GM19463 (cell line): ENCODE results near the gene SH2D7.
"Not testable (repeated sequence)": the region's sequence is repeated elsewhere in the genome, so short reads cannot be mapped to it uniquely, and the experiment has no call there.

ENCODE experiments used
- ATAC-seq: cut with Tn5 transposase; IDR thresholded peaks from one replicate; pipeline ENCODE4 v1.9.1; 2021; ENCODE audit warnings: mild to moderate bottlenecking, moderate library complexity; ENCODE audit not compliant: unreplicated experiment

Gene SH2D7

GRCh38 chr15:78133801-78134200 is 41.4 kb downstream of the SH2D7 start:
- ATAC-seq, result no peak

DNA sequence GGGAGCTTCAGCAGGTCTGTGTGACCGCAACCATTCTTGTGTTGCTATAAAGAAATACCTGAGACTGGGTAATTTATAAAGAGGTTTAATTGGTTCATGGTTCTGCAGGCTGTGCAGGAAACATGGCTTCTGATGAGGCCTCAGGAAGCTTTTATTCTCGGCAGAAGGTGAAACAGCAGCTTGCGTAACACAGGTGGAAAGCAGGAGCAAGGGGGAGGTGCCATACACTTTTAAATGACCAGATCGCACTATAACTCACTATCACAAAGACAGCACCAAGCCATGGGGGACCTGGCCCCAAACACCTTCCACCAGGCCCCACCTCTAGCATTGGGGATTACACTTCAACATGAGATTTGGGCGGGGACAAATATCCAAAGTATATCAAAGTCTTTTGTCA is 47.2 kb downstream of the SH2D7 start:
- ATAC-seq, result no peak

DNA sequence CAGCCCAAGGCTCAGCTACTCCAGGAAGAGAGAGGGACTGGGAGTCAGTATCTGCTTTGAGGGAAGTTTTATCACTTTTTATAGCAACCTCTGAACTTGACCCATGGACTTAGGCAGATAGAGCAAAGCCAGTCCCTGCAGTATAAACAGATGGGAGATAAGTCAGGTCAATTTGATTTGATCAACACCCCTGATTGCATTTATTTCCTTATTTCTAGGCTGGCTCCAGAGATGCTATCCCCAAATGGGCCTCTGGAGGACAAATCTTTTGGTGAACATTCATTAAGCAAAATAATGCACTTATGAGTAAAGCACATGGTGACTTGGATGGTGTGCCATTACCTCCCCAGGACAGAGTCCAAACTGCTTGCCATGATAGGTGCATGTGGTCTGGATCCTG is 47.9 kb downstream of the SH2D7 start:
- ATAC-seq, result no peak

DNA sequence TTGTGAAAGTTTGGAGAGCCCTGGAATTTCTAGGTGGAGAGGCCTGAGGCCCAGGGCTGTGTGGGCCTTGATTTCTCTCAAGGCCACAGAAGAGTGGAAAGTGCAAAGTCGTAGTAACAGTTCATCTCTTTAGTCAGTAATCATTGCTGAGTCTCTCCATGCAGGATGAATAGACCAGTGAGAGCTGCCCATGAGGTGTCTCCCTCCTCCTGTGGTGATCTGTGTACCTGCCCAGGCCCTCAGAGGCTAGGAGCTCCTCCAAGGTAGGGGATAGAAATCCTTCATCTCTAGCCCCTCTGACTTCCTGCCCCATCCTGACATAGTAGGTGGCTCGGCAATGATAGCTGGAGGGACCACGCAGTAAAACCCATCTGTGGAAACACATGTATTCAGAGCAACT is 50.0 kb downstream of the SH2D7 start:
- no peak for ATAC-seq

GRCh38 chr15:78146425-78147154 is 54.2 kb downstream of the SH2D7 start:
- ATAC-seq, result no peak

DNA sequence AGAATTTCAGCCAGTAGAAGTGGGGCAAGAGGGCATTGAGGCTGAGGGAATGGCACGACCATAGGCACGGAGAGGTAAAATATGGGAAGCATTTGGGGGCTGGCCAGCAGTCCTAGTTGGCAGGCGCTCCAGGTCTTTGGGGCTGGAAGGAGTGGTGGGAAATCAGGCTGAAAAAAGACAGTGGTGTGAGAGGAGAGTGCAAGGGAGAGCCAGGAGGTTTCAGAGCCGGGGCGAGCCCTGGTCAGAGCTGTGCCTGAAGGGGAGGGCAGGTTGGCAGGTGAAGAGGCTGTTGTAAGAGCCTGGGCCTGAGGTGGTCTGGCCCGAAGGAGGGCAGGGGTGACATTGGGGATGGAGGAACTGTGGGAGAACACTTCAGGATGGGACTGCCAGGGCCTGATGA is 55.2 kb downstream of the SH2D7 start:
- no peak for ATAC-seq

- ATAC-seq, result no peak
Measured at GRCh38 chr15:78148392-78149067, 56.2 kb downstream of the SH2D7 start.

DNA sequence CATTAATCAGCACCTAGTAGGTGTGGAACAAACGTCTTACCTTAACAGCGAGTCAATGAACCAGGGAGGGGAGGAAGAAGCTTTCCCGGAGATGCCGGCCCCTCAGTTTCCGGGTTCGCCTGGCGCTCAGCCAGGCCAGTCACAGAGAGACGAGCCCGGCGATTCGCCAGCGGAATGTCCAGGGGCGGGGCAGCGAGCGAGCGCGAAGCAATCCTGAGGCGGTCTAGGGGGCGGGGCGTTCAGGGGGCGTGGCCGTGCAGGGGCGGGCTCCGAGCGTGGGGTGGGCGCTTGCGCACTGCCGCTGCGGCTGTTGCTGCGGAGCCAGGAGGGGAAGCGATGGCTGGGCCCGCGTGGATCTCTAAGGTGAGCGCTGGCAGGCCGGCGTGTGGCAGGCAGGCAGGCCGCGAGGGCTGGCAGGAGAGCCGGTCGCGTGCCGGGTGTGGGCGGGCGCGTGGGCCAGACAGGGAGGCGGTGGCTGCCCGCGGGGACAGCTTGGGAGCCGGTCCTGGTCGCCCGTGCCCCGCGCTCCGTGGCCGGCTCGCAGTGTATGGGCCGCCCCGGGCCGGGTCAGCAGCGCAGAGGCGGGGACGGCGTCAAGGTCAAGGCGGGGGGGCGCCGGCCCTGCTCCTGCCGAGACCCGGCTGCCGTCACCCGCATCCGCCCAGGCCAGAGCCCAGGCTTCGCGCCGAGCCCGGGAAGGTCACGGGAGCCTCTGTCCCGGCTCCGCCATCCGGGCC is 56.9 kb downstream of the SH2D7 start, which contains the start of gene IDH3A:
TSS of gene IDH3A (plus strand) at position 295 of the 737 bp plus-strand sequence. CDS start at position 337, 42 bp downstream.
- ATAC-seq, result peak; percentile 82

GRCh38 chr15:78149805-78150751 is 57.7 kb downstream of the SH2D7 start:
- ATAC-seq, result no peak

DNA sequence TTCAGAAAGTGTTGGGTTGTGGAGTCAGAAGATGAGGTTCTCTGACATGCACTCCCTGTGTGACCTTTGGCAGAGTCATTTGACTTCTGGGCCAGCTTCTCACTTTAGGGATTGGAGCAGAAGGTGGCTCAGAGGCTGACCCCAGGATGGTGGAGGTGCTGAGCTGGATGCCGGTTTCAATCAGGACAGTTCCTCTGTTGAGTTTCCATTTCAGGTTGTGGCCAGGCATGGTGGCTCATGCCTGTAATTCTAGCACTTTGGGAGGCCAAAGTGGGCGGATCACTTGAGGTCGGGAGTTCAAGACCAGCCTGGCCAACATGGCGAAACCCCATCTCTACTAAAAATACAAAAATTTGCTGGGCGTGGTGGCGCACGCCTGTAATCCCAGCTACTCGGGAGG is 58.7 kb downstream of the SH2D7 start:
- ATAC-seq, result not testable (repeated sequence)
